Stimulated activated CD4-positive, alpha-beta T cell treated with anti-CD3 and anti-CD28 coated beads, Interleukin-2, amount 100 ng/mL, for 24 hours (primary cell): ENCODE data around the gene ISM1.

ENCODE experiments used
- DNase-seq, 2 donors: peaks; one replicate each; pipeline ENCODE4 v3.0.0-alpha.2; 2020

The ISM1 gene

DNA sequence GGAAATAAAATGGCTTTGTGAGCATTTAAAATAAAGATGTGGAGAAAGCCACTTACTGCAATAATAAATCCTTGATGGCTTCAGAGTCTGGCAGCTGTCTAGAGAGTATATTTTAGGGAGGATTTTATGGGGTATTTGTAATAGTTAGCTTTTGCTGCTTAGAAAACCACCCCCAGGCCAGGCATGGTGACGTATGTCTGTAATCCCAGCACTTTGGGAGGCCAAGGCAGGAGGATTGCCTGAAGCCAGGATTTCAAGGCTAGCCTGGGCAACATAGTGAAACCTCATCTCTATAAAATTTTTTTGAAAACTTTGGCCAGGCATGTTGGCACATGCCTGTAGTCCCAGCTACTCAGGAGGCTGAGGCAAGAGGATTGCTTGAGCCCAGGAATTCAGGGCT, 63.8 kb downstream of the ISM1 start:
- no peak for DNase-seq

DNA sequence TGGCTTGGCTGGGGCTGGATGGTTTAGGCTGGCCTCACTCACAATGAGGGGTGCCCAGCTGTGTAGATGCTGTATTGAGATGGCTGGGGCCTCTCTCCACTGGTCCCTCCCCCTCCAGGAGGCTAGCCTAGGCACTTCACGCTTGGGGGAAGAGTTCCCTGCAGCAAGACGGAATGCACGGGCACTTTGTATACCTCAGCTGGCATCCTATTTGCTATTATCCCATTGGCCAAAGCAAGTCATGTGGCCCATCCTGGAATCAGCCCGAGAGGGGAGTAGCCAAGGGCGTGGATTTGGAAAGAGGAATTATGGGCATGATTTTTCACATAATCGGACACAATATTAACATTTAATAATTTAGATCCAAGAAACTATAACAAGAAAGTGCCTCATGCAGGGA, 64.3 kb downstream of the ISM1 start:
- no peak for DNase-seq

DNA sequence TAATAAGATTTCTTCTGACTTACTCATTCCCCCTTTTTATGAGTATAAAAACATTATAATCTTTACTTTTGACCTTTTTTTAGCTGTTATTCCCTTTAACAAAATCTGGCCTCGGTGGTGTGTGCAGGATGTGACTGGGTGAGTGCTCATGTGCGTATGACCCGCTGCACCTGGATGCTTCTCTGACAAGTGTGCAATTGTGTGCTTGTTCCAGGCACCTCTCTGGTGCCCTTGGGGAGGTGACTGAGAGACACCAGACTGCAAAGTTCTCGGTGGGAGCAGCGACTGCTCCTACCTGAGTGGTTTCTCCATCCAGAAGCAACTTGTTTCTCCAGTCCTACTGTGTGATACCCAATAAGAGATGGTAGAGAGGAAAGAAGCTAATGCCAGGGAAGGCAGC, 65.0 kb downstream of the ISM1 start:
- DNase-seq: no peak

DNA sequence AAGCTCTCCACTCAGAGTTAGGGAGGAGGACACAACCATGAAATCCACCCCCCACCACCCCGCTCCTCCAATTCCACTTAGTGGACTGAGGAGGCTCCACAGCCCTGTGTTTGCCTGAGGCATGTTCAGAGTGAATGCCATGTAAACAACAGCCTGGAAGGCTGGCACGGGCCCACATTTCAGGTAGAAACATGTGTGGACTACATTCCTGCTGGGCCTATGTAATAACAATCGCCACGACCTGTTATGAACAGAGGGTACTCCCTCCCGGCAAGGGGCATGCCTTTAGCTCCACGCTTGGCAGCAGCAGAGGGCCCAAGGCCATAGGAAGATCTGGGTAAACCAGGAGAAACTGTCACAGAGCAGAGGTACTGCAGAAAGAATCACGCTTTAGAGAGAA, 65.5 kb downstream of the ISM1 start:
- no peak for DNase-seq

DNA sequence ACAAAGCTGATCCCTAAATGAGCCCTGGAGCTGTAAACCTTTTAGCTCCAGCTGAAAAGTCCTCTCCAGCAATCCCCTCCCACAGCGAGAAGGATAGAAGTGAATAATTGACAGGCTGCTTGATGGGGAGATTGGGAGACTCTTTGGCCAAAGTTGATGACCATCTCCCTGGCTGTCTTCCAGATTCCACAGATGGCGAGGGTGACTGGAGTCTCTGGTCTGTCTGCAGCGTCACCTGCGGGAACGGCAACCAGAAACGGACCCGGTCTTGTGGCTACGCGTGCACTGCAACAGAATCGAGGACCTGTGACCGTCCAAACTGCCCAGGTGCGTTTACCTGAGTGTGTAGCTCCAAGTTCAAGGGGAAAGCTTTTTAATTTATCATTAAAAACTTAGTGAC, 67.3 kb downstream of the ISM1 start:
- no peak for DNase-seq

DNA sequence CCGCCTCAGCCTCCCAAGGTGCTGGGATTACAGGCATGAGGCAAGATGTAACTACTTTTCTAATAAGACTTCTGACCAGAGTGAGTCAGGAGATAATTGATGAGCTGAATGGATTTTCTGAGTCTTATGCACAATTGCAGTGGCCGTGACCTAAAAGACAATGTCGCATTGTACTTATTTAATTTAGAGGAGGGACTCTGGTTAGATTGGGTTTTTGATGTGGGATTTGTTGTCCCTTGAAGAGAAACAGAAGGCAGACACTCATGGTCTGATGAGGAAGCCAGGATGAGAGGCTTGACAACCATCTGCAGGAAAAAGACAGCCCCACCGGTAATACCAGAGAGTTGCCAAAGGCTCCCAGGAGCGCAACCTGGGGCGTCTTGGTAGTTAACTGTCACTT, 68.0 kb downstream of the ISM1 start:
- no peak for DNase-seq

GRCh38 chr20:13290724-13291123, 69.7 kb downstream of the ISM1 start:
- DNase-seq: no peak

GRCh38 chr20:13291157-13291556, 70.1 kb downstream of the ISM1 start:
- no peak for DNase-seq

GRCh38 chr20:13292201-13292885, 71.3 kb downstream of the ISM1 start:
- no peak for DNase-seq

DNA sequence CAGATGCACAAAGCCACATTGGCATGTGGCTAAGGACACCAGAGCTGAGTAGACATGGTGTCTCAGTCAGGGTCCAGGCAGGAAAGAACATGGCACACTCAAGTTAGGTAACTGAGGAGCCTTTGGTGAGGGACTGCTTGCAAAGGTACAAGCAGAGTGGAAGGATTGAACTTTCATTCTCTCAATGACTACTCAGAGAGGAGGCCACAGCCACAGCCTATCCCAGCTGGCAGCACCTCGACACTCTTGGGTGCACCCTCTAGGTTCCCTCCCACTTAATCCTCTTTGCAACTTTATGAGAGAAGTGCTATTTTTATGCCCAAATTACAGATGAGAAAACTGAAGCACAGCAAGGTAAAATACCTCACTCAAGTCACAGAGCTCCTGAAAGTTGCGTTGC, 73.4 kb downstream of the ISM1 start:
- DNase-seq: no peak

DNA sequence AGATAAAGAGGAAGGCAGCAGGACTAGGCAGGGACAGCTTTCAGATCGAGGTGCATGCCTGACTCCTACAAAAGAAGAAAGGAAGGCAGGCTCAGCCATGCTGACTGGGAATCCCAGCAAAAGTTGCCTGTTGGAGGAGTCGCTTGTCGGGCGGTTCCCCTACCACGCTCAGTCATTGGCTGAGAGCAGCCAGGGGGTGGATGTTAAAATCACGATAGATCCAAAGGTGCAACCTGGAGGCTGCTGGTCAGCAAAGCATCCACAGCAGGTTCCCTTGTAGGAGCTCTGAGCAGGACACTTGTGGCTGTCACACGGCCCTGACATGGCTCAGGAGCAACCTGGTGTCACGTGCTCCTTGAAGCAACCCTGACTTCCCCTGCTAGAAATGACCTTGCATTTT, 74.6 kb downstream of the ISM1 start:
- DNase-seq: no peak

GRCh38 chr20:13296070-13296469, 75.0 kb downstream of the ISM1 start:
- no peak for DNase-seq

DNA sequence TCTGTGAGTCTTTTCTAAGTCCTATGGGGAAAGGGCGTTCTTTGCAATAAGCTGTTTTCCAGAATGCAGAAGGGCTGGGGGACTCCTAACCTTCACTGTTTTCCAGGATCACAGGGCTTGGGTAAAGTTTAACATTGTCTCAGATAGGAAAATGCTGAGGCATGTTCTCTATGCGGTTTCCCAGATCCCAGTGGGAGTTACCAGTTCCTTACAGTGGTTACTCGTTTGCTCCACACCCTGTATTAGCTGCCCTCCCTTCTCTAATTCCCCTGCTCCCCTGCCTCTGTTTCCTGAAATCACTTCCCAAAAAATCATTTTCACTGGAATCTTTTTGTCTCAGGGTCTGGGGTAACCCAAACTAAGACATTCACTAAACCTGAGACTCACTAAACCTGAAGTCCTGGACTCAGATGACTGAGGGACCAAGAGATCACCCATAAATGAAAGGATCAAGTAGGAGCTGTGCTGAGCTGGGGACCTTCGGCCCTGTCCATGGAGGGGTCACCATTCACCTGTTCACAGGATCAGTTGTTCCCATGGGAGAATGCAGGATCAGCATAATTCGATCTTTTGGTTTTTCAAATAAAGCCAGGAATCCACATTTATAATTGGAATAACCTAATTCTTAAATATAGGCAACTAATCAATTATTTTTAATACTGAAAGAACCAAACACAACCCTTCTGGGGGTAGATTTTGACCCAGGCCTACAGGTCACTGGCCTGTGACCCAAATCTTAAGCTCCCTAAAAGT, 76.2 kb downstream of the ISM1 start:
- DNase-seq: no peak

GRCh38 chr20:13298692-13299373, 77.8 kb downstream of the ISM1 start:
- no peak for DNase-seq

DNA sequence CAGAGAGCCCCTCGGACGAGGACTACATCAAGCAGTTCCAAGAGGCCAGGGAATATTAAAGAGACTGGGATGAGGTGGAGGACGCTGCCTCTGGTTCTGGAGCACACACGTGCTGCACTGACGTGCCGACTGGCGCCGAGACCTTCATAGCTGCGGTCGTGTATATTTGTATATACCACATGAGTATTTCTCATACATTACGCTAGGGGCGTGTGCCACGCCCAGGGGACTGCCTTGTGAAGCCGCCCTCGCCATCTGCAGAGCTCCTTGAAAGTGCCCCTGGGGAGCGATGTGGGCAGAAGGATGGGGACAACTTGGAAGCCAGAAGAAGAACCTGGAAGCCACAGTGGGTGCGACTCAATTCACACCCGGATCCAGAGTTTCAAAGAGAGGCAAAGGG, 78.3 kb downstream of the ISM1 start:
- DNase-seq: no peak

DNA sequence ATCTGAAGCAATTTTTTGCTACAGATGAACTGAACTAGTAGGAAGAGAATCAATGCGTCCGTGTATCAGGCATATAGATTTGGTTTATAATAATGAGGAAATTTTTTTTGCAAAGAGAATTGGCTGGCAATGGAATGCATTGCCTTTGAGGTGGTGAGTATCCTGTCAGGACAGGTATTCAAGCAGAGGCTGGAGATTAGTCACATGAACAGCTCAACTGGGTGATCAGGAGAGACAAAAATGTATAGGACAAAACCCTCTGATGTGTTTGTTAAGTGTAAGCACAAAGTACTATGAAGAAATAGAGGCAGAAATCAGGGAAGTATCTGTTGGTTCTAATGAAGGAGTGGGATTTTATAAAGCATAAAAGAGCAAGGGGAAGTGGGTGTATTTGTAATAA, 80.5 kb downstream of the ISM1 start:
- no peak for DNase-seq

- DNase-seq: peak; percentile 52 to 54
Measured at GRCh38 chr20:13302647-13303450, 81.8 kb downstream of the ISM1 start.

- DNase-seq: no peak
Measured at GRCh38 chr20:13305284-13305683, 84.2 kb downstream of the ISM1 start.

- DNase-seq: no peak
Measured at GRCh38 chr20:13307562-13308163, 86.6 kb downstream of the ISM1 start.

GRCh38 chr20:13312300-13312699, 91.2 kb downstream of the ISM1 start:
- DNase-seq: peak in 1 of 2 donors; percentile 20

- DNase-seq: no peak
Measured at GRCh38 chr20:13313201-13313600, 92.1 kb downstream of the ISM1 start.

- DNase-seq: no peak
Measured at GRCh38 chr20:13317439-13317838, 96.4 kb downstream of the ISM1 start.
